Progenitor cell of endocrine pancreas (in vitro differentiated cells): ENCODE results near the gene IL34. TPM values are rescaled to one million over a fixed set of nuclear protein-coding genes. Genes with fewer than 3 reads are reported as not detected.

ENCODE experiments used
- DNase-seq: peaks from one replicate; pipeline ENCODE4 v3.0.0; 2021; ENCODE audit warnings: low spot score; ENCODE audit not compliant: unreplicated experiment
- H3K27ac Mint-ChIP-seq: 2 replicates; pipeline ENCODE4 v1.8.0; 2021; ENCODE audit warnings: mild to moderate bottlenecking, moderate library complexity, mixed read lengths
- H3K27me3 Mint-ChIP-seq: 2 replicates; pipeline ENCODE4 v1.8.0; 2021; ENCODE audit warnings: mixed read lengths
- H3K36me3 Mint-ChIP-seq: 2 replicates; pipeline ENCODE4 v1.8.0; 2022; ENCODE audit warnings: mixed read lengths; ENCODE audit not compliant: insufficient read depth
- H3K4me1 Mint-ChIP-seq: 2 replicates; pipeline ENCODE4 v1.8.0; 2021; ENCODE audit warnings: low read depth, mixed read lengths
- H3K4me3 Mint-ChIP-seq: 2 replicates; pipeline ENCODE4 v1.8.0; 2021; ENCODE audit warnings: low read depth, mild to moderate bottlenecking, moderate library complexity, mixed read lengths
- H3K9me3 Mint-ChIP-seq: 2 replicates; pipeline ENCODE4 v1.8.0; 2021; ENCODE audit warnings: low read depth, mixed read lengths
- total RNA-seq: library from RNA; stranded (reverse); gene quantifications from 2 replicates; pipeline ENCODE4 v1.2.1, GENCODE V29; 2021
- TF ChIP-seq, protein P1 (sequence below): fragments of 200-600 bp; sonication (generic); IDR thresholded peaks from one replicate; pipeline ENCODE4 v1.5.0; 2021; ENCODE audit warnings: antibody characterized with exemption, mild to moderate bottlenecking; ENCODE audit not compliant: unreplicated experiment

The IL34 gene
- total RNA-seq, 1 donor from 2014 or later, result not detected

DNA sequence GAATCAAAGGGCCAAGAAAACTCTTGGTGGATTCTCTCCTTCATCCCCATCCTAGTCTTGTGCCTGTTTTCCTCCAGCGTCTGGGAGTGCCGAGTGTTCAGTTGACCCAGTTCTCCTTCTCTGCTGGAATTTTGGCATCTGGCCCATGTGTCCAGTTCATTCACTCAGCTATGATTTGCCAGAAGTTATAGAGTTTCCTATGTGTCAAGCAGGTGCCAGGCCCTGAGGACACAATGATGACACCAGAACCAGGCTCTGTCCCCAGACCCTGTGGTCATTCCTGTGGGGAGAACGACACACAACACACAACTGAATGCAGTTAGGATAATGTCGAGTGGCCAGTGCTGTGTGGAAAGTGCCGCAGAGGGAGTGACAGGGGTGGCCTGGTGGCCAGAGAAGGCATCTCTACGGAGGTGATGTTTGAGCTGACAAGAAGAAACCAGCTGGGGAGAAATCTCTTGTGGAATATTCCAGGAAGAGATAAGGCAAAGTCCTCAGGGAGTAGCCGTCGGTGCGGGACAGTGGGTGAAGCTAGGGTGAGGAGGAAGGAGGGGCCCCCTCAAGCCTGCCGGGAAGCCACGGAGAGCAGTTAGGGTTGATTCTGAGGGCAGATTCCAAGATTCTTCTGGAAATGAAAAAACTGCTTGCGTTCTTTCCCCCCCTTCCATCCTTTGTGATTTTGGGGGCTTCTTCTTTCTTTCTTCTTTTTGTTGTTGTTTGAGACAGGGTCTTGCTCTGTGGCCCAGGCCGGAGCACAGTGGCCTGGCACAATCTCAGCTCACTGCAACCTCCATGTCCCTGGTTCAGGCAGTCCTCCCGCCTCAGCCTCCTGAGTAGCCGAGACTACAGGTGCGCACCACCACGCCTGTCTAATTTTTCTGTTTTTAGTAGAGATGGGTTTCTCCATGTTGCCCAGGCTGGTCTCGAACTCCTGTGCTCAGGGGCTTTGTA lies 35.8 kb upstream of the IL34 start:
- Mint-ChIP-seq H3K4me3 (no peak overlapping the region), H3K4me1 (peaks cover 8% of the 10 kb centered on the region), H3K9me3 (no peaks in the 10 kb centered on the region), H3K36me3 (no peaks in the 10 kb centered on the region), H3K27ac (no peak overlapping the region), H3K27me3 (peaks cover 12% of the 10 kb centered on the region)
- DNase-seq, result no peak
- TF ChIP-seq, protein P1, sequence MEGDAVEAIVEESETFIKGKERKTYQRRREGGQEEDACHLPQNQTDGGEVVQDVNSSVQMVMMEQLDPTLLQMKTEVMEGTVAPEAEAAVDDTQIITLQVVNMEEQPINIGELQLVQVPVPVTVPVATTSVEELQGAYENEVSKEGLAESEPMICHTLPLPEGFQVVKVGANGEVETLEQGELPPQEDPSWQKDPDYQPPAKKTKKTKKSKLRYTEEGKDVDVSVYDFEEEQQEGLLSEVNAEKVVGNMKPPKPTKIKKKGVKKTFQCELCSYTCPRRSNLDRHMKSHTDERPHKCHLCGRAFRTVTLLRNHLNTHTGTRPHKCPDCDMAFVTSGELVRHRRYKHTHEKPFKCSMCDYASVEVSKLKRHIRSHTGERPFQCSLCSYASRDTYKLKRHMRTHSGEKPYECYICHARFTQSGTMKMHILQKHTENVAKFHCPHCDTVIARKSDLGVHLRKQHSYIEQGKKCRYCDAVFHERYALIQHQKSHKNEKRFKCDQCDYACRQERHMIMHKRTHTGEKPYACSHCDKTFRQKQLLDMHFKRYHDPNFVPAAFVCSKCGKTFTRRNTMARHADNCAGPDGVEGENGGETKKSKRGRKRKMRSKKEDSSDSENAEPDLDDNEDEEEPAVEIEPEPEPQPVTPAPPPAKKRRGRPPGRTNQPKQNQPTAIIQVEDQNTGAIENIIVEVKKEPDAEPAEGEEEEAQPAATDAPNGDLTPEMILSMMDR, result no peak

GRCh38 chr16:70611224-70611598 lies 35.1 kb upstream of the IL34 start:
- Mint-ChIP-seq H3K9me3 (no peaks in the 10 kb centered on the region), H3K36me3 (no peaks in the 10 kb centered on the region), H3K4me3 (no peak overlapping the region), H3K4me1 (peaks cover 8% of the 10 kb centered on the region), H3K27ac (no peak overlapping the region), H3K27me3 (peaks cover 12% of the 10 kb centered on the region)
- TF ChIP-seq, protein P1, result no peak
- no peak for DNase-seq

GRCh38 chr16:70611785-70612303 lies 34.5 kb upstream of the IL34 start:
- Mint-ChIP-seq H3K36me3 (no peaks in the 10 kb centered on the region), H3K27me3 (peaks cover 12% of the 10 kb centered on the region), H3K4me3 (no peak overlapping the region), H3K4me1 (peaks cover 13% of the 10 kb centered on the region), H3K9me3 (no peaks in the 10 kb centered on the region), H3K27ac (no peak overlapping the region)
- TF ChIP-seq, protein P1, result no peak
- no peak for DNase-seq

DNA sequence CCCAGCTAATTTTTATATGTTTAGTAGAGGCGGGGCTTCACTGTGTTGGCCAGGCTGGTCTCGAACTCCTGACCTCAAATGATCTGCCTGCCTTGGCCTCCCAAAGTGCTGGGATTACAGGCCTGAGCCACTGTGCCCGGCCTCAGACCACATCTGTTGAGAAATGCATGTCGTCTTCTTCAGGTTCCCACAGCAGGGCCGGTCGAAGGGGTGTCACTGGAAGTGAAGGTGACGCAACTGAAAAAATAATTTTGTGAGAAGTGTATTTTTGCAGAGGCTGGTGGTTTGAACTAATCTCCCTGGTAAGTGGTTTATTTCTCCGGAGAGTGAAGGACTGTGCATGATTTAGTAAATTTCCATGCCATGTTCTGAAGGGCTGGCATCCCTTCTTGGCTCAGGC lies 33.4 kb upstream of the IL34 start:
- TF ChIP-seq, protein P1, result no peak
- H3K9me3 Mint-ChIP-seq, result no peaks in the 10 kb centered on the region
- no peak for DNase-seq
- H3K36me3 Mint-ChIP-seq, result no peaks in the 10 kb centered on the region
- H3K4me1 Mint-ChIP-seq, result peaks cover 19% of the 10 kb centered on the region
- peaks cover 12% of the 10 kb centered on the region for H3K27me3 Mint-ChIP-seq
- H3K4me3 Mint-ChIP-seq, result no peak overlapping the region
- no peak overlapping the region for H3K27ac Mint-ChIP-seq

DNA sequence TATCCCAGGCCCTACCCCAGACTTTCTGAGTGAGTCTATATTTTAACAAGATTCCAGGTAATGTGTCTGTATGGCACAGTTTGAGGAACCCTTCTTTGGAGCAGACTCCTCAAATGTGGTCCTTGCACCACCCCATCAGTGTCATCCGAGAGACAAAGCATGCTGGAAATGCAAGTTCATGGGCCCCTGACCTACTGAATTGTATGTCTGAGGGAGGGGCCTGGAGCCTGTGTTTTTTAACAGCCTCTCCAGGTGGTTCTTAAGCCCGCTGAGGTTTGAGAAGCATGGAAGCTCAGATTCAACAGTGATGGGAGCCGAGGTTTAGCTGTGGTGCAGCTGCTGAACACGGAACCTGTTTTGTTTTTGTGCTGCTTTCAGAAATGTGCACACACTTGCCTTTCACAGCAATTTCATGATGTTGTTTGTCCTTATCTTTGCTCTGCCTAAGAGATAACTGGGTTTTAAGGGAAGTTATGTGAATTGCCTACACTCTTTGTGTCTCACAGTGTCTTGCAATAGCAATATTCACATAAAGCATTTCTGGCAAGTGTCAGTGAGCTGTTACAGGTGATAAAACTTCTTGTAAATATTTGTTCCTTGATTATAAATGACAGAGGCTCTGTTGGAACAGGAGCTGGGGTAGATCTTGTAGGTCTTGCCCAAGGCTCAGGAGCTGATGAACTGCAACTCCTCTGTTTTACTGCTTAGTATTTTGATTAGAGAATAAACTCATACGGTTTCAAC lies 32.0 kb upstream of the IL34 start:
- H3K4me1 Mint-ChIP-seq, result peaks cover 19% of the 10 kb centered on the region
- peak overlapping the region; percentile 76 for H3K27ac Mint-ChIP-seq
- H3K4me3 Mint-ChIP-seq, result no peak overlapping the region
- no peak for DNase-seq
- no peaks in the 10 kb centered on the region for H3K36me3 Mint-ChIP-seq
- peaks cover 27% of the 10 kb centered on the region for H3K27me3 Mint-ChIP-seq
- TF ChIP-seq, protein P1, result no peak
- H3K9me3 Mint-ChIP-seq, result no peaks in the 10 kb centered on the region
